ENCODE results near the gene C14orf132.

The C14orf132 gene

GRCh38 chr14:96098309-96098998, 59.3 kb downstream of the C14orf132 start:
- DNase-seq (ENCODE audit: low read depth in 2 of 2), result no peak

DNA sequence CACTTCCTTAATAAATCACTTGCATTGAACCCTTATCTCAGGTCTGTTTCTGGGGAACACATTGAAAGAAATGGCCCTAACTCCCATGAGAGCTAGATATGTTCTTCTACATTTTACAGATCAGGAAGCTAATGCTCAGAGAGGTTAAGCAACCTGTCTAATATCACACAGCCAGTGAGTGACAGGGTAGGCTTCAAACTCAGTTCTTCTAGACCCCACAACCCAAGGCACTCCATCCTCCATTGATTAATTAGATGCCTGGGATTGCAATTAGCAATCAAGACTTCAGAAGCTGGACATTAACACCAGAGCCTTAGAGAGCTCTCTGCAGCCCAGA, 59.8 kb downstream of the C14orf132 start:
- DNase-seq (ENCODE audit: low read depth in 2 of 2), result no peak

GRCh38 chr14:96100161-96101064, 61.3 kb downstream of the C14orf132 start:
- DNase-seq (ENCODE audit: low read depth in 2 of 2), result peak; percentile 5 to 10

GRCh38 chr14:96102081-96102856, 63.1 kb downstream of the C14orf132 start:
- DNase-seq (ENCODE audit: low read depth in 2 of 2), result no peak

- DNase-seq (ENCODE audit: low read depth in 2 of 2), result no peak
Observed at GRCh38 chr14:96103075-96103474, 63.9 kb downstream of the C14orf132 start.

DNA sequence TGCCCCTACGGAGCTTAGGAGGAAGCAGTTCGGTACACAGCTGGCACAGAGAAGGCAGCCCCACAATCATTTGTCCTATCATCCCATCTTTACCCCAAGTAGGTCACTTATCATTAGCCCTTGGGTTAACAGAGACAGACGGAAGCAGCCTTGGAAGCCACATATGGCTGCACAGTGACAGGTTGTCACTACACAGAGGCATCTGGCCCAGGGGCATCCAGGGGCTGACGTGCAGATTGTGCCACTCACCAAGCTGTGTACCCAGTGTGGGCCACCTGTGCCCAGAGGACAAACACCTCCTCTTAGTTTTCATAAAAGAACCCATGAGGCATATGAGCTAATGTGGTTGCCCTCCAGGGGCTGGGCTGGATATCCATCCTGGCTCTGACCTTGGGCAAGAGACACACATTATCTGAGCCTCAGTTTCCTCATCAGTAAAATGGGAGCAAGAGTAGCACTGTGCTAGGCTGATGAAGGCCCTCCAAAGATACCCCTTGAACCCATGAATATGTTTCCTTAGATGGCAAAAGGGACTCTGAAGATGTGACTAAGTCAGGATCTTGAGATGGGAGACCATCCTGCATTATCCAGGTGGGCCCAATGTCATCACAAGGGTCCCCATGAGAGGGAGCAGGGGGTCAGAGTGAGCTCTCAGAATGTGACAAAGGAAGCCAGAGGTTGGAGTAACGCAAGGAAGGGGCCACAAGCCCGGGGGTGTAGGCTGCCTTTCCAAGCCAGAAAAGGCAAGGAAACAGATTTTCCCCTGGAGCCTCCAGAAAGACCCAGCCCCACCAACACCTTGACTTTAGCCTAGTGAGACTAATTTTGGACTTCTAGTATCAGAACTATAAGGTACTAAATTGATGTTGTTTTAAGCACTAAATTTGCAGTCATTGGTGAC, 64.6 kb downstream of the C14orf132 start:
- DNase-seq (ENCODE audit: low read depth in 2 of 2), result no peak

GRCh38 chr14:96104469-96105057, 65.4 kb downstream of the C14orf132 start:
- no peak for DNase-seq (ENCODE audit: low read depth in 2 of 2)

DNA sequence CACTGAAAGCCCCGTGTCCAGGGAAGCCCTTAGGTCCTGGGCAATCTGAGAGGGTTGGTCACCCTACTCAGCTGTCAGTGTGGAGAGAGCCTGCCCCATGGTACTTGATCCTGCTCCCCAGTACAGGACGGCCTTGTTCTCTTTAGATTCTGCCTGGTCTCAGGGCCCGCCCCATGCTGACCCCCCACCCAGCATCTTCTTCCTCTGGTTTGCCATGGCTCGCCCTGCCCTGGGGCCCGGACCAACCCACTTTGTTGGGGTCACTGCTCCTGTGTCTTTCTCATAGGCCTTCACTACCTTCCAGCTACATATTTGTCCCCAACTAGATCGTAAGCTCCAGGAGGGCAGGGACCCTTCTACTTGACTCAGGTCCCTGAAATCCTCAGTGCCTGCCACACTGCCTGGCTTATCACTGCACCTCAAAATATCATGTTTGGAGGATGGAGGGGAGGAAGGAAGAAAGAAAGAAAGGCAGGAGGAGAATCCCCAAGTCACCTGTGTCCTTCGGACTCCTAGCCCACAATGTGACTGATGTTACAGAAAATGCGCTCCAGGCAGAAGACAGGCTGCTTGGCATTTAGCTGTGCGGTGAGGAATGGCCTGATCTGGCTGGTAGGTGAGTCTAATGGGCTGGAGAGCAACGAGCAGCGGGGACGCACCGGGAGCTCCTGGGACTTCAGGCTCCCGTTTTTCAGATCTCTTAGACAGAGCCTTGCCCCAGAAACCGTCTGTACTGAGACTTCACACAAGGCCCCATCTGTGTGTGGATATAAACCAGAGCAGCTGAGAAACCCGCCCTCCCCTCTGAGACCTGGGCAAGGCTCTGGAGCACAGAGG, 66.1 kb downstream of the C14orf132 start:
- DNase-seq (ENCODE audit: low read depth in 2 of 2), result no peak

DNA sequence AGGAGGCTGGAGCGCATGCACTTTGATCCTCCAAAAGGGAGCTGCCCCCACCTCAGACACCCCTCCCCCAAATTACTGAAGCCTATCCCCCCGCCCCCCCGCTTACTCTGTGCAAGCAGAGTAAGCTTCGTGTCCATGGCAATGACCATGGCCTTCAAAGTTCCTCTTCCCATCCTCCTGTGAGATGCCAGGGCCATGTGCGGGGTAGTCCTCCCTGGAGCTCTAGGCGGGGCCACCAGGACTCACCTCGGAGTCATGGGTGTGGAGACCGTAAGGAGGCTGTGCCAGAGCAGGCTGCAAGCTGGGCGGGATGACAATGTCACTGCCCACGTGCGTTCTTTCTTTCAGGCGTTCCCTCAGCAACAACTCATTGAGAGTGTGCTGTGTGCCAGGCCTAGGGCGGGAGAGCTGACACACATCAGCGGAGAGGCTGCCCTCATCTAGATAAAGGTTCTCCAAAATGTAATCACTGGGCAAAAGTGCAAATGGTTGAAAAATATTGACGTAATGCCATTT, 66.8 kb downstream of the C14orf132 start:
- DNase-seq (ENCODE audit: low read depth in 2 of 2), result no peak

- DNase-seq (ENCODE audit: low read depth in 2 of 2), result no peak
Observed at GRCh38 chr14:96106891-96107290, 67.7 kb downstream of the C14orf132 start.

DNA sequence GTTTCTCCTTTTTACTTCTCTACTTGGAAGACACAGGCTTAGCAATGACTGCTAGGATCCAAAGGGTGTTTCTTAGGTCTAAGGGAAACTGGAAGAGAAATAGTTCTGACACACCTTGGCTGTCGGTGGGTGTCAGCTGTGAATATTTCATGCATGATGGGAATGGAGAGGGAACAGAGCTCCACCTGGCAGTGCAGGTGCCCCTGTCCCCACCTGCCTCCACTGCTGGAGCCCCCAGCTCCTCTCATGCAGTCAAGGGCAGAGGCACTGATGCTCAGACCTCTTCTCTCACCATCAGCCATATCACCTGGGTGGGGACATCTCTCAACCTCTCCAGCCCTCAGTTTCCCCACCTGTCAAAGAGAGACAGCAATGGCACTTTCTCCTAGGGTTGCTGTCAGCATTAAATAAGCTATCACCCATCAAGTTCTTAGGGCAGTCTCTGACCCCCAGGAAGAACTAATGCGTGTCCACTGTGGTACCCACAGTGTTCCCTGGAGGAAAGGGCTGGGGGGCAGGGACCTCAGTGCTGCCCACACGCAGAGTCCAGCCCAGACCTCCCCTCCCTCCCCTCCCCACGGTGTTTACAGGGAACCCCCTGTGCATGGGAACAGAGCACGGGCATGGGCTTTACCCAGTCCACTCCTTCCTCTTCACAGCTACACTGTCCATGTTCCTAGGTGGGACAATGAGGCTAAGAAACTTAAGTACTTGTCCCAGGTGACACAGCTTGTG, 69.1 kb downstream of the C14orf132 start:
- no peak for DNase-seq (ENCODE audit: low read depth in 2 of 2)

DNA sequence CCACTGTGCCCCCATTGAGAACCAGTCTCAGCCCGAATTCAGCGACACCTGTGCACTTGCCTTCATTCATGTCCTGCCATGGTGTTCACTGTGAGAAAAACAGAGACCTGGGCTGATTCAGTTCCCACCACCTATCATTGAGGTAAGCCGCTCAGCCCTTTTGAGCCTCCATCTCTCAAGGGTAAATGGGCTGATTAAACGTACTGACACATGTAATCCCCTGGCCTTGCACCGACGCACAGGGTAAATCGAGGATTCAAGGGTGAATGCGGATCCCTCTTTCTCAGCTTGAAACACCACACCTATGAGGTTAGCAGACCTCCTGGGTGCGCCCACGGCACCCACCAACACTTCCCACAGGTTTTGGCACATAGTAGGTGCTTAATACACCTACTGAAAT, 69.7 kb downstream of the C14orf132 start:
- no peak for DNase-seq (ENCODE audit: low read depth in 2 of 2)

DNA sequence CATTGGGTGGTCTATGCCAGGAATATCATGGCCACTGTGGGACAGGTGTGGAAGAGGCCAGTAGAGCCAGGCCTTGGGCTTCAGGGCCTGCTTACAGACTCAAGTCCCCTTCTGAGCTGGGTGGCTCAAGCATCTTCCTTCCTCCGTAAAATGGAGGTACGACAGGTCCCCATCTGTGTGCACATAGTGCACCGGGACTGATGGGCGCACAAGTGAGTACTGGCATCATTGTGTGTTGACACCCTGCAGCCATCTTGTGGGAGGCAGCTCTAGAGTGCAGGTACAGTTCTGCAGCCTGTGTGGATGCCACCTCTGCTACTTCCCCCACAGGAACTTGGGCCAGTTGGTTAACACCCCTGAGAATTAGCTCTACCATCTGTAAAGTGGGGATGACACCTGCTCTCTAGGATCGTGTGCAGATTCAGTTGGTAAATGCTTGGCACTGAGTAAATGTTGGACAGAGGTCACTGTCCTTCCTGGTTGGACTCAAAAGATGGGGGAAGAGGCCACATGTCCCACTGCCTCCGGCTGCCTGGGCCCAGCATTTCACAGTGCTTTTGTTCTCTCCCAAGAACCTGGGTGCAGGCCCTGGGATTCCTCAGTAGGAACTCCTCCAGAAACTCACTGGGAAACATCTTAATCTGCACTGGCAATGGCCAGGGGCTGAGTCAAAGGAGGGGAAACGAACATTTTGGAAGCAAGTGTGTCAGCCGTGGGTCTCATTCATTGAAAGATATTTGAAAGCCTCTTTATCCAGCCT, 70.6 kb downstream of the C14orf132 start:
- DNase-seq (ENCODE audit: low read depth in 2 of 2), result no peak

- no peak for DNase-seq (ENCODE audit: low read depth in 2 of 2)
Observed at GRCh38 chr14:96112032-96112431, 72.9 kb downstream of the C14orf132 start.

DNA sequence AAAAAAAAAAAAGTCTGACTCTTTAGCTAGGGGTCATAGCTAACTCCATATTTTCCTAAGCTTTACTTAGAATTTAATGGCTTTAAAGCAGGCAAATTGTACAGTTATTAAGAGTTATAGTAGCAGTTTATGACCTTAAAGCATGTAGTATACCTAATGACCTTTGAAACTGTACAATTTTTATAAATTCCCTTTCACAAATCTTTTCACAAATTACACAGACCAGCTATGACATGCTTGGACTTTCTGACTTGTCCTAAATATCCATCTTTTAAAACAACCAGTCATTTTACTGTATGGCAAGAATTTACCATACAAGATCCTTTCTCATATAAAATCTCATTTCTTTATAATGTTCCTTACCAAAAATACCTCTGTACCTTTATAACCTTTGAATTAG, 74.8 kb downstream of the C14orf132 start:
- DNase-seq (ENCODE audit: low read depth in 2 of 2), result no peak

GRCh38 chr14:96117101-96117897, 78.1 kb downstream of the C14orf132 start:
- DNase-seq (ENCODE audit: low read depth in 2 of 2), result no peak

GRCh38 chr14:96117960-96118359, 78.8 kb downstream of the C14orf132 start:
- no peak for DNase-seq (ENCODE audit: low read depth in 2 of 2)

DNA sequence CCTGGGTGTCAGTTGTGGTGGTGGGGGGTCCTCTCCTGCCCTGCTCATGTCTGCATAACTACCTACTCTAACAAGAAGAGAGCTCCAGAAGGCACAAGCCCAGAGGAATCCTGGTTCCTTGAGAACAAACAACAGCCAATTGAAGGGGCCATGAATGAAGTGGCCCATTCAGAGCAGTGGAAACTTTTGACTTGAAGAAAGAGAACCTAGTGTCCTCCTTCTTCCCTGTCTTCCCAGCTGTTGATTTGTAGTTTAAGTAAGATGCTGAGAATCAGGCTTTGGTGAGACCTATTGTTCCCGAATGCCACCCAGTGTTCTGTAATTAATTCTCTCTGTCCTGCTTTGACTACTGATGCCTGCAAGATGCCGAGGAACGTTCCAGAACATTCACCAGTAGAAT, 79.2 kb downstream of the C14orf132 start:
- no peak for DNase-seq (ENCODE audit: low read depth in 2 of 2)

All from activated CD8-positive, alpha-beta memory T cell treated with anti-CD3 and anti-CD28 coated beads for 4 hours (primary cell).